ENCODE results near the gene GTF2F2. TPM values are rescaled to one million over a fixed set of nuclear protein-coding genes. Genes with fewer than 3 reads are reported as not detected.
"Not testable (repeated sequence)": the region's sequence is repeated elsewhere in the genome, so short reads cannot be mapped to it uniquely, and the experiment has no call there.

The GTF2F2 gene
- total RNA-seq, 1 donor, result 17.2 TPM

DNA sequence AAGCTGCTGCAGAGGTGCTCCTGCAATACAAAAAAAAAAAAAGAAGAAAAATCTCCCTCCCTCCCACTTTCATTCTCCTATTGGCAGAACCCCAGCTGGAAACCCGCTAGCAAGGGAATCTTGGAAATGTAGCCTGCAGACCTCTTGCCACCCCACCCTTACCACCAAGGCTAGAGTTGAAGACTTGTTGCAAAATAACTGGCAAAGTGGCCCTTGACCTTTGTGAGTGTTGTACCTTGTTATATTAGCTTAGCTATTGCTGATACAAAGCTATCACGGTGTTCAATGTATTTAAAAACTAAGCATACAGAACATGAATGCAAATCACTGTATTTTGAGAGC is 138.0 kb downstream of the GTF2F2 start:
- H3K4me1 ChIP-seq (ENCODE audit: insufficient read depth, low read length), result no peaks in the 10 kb centered on the region
- no peaks in the 10 kb centered on the region for H3K9me3 ChIP-seq (ENCODE audit: low read depth, low read length)
- no peaks in the 10 kb centered on the region for H3K27me3 ChIP-seq (ENCODE audit: insufficient read depth, low read length)
- no peak overlapping the region for H3K4me3 ChIP-seq (ENCODE audit: low read length)

GRCh38 chr13:45267215-45267614 is 146.9 kb downstream of the GTF2F2 start:
- H3K4me3 ChIP-seq (ENCODE audit: low read length), result no peak overlapping the region
- H3K27me3 ChIP-seq (ENCODE audit: insufficient read depth, low read length), result no peaks in the 10 kb centered on the region
- H3K4me1 ChIP-seq (ENCODE audit: insufficient read depth, low read length), result no peaks in the 10 kb centered on the region
- H3K9me3 ChIP-seq (ENCODE audit: low read depth, low read length), result no peaks in the 10 kb centered on the region

GRCh38 chr13:45269204-45269603 is 148.9 kb downstream of the GTF2F2 start:
- Histone ChIP-seq H3K4me3 (ENCODE audit: low read length) (no peak overlapping the region), H3K9me3 (ENCODE audit: low read depth, low read length) (no peaks in the 10 kb centered on the region), H3K4me1 (ENCODE audit: insufficient read depth, low read length) (no peaks in the 10 kb centered on the region), H3K27me3 (ENCODE audit: insufficient read depth, low read length) (no peaks in the 10 kb centered on the region)

DNA sequence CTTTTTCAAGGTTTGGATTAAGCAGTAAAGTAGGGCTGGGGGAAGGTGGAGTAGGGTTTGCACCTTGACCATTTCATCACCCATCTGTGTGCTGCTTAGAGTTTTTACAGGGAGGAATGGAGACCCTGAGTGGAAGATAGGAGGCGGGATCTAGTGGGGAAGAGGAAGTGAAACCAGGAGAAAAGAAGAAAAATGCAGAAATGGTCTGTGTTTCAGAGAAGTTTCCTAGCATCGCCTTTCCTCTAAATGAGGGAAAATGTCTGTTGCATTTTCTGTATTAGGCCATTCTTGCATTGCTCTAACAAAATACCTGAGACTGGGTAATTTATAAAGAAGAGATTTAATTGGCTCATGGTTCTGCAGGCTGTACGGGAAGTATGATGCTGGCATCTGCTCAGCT is 156.6 kb downstream of the GTF2F2 start:
- Histone ChIP-seq H3K9me3 (ENCODE audit: low read depth, low read length) (no peaks in the 10 kb centered on the region), H3K27me3 (ENCODE audit: insufficient read depth, low read length) (no peaks in the 10 kb centered on the region), H3K4me1 (ENCODE audit: insufficient read depth, low read length) (peaks cover 6% of the 10 kb centered on the region), H3K4me3 (ENCODE audit: low read length) (no peak overlapping the region)

DNA sequence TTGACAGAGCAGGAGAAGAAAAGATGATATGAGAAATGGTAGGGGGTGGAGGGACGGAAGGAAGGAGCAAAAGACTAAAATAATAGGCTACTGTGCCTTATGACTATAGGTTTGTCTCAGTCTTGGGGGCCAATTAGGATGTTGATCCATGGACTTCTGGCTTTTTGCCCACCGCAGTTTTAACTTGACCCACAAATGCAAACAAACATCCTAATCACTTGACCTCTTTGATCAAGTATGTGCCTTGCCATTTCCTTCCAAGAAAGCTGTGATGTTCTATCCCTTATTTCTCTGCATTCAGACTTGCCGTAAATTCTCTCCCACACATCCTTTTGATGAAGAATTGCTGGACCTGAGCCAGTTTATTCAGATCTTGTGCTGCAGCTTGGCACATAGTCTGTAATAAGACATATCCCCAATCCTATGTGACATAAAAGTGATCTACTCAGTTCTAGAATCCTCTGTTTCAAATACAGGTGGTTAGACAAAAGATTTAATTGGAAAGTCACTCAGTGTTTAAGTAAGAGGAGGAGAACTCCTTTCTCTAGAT is 157.9 kb downstream of the GTF2F2 start:
- H3K27me3 ChIP-seq (ENCODE audit: insufficient read depth, low read length), result no peaks in the 10 kb centered on the region
- H3K4me1 ChIP-seq (ENCODE audit: insufficient read depth, low read length), result peaks cover 6% of the 10 kb centered on the region
- H3K4me3 ChIP-seq (ENCODE audit: low read length), result no peak overlapping the region
- no peaks in the 10 kb centered on the region for H3K9me3 ChIP-seq (ENCODE audit: low read depth, low read length)

- Histone ChIP-seq H3K4me3 (ENCODE audit: low read length) (no peak overlapping the region), H3K9me3 (ENCODE audit: low read depth, low read length) (no peaks in the 10 kb centered on the region), H3K27me3 (ENCODE audit: insufficient read depth, low read length) (no peaks in the 10 kb centered on the region), H3K4me1 (ENCODE audit: insufficient read depth, low read length) (peaks cover 6% of the 10 kb centered on the region)
Observed at GRCh38 chr13:45280011-45280410, 159.7 kb downstream of the GTF2F2 start.

- Histone ChIP-seq H3K4me1 (ENCODE audit: insufficient read depth, low read length) (peaks cover 6% of the 10 kb centered on the region), H3K27me3 (ENCODE audit: insufficient read depth, low read length) (no peaks in the 10 kb centered on the region), H3K4me3 (ENCODE audit: low read length) (no peak overlapping the region), H3K9me3 (ENCODE audit: low read depth, low read length) (no peaks in the 10 kb centered on the region)
Observed at GRCh38 chr13:45280751-45281634, 160.7 kb downstream of the GTF2F2 start.

GRCh38 chr13:45282994-45283393 is 162.7 kb downstream of the GTF2F2 start:
- H3K9me3 ChIP-seq (ENCODE audit: low read depth, low read length), result no peaks in the 10 kb centered on the region
- H3K4me1 ChIP-seq (ENCODE audit: insufficient read depth, low read length), result no peaks in the 10 kb centered on the region
- no peaks in the 10 kb centered on the region for H3K27me3 ChIP-seq (ENCODE audit: insufficient read depth, low read length)
- H3K4me3 ChIP-seq (ENCODE audit: low read length), result no peak overlapping the region

- no peaks in the 10 kb centered on the region for H3K9me3 ChIP-seq (ENCODE audit: low read depth, low read length)
- H3K27me3 ChIP-seq (ENCODE audit: insufficient read depth, low read length), result no peaks in the 10 kb centered on the region
- H3K4me1 ChIP-seq (ENCODE audit: insufficient read depth, low read length), result no peaks in the 10 kb centered on the region
- no peak overlapping the region for H3K4me3 ChIP-seq (ENCODE audit: low read length)
Observed at GRCh38 chr13:45289936-45290563, 169.7 kb downstream of the GTF2F2 start.

DNA sequence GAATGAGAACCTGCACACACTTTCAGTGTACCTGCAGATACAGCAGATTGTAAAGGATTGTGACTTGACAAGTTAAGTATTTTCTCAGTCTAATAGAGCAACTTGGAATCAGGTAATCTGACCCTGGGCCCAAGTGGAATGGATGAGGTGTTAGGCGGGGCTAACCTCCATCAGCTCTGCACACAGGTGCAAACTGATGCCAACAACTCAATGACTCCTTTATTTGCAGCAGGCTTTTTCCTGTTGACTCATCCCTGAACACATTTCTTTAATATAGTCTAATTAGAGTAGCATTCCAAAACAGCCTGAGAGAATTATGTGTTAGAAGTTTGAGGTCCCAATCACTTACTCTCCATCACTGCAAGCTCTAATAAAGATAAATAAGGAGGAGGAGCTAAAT is 171.9 kb downstream of the GTF2F2 start:
- no peaks in the 10 kb centered on the region for H3K27me3 ChIP-seq (ENCODE audit: insufficient read depth, low read length)
- no peaks in the 10 kb centered on the region for H3K9me3 ChIP-seq (ENCODE audit: low read depth, low read length)
- H3K4me1 ChIP-seq (ENCODE audit: insufficient read depth, low read length), result peaks cover 6% of the 10 kb centered on the region
- H3K4me3 ChIP-seq (ENCODE audit: low read length), result no peak overlapping the region

- peaks cover 12% of the 10 kb centered on the region for H3K4me1 ChIP-seq (ENCODE audit: insufficient read depth, low read length)
- H3K4me3 ChIP-seq (ENCODE audit: low read length), result no peak overlapping the region
- H3K27me3 ChIP-seq (ENCODE audit: insufficient read depth, low read length), result no peaks in the 10 kb centered on the region
Observed at GRCh38 chr13:45295536-45295935, 175.2 kb downstream of the GTF2F2 start.

GRCh38 chr13:45296259-45296658 is 175.9 kb downstream of the GTF2F2 start:
- H3K9me3 ChIP-seq (ENCODE audit: low read depth, low read length), result no peaks in the 10 kb centered on the region

More at GRCh38 chr13:45295536-45295935, 175.2 kb downstream of the GTF2F2 start:
- no peaks in the 10 kb centered on the region for H3K9me3 ChIP-seq (ENCODE audit: low read depth, low read length)

GRCh38 chr13:45297456-45298205 is 177.3 kb downstream of the GTF2F2 start:
- H3K4me1 ChIP-seq (ENCODE audit: insufficient read depth, low read length), result peaks cover 12% of the 10 kb centered on the region
- H3K4me3 ChIP-seq (ENCODE audit: low read length), result no peak overlapping the region
- no peaks in the 10 kb centered on the region for H3K27me3 ChIP-seq (ENCODE audit: insufficient read depth, low read length)
- H3K9me3 ChIP-seq (ENCODE audit: low read depth, low read length), result no peaks in the 10 kb centered on the region

More at GRCh38 chr13:45296259-45296658, 175.9 kb downstream of the GTF2F2 start:
- peaks cover 12% of the 10 kb centered on the region for H3K4me1 ChIP-seq (ENCODE audit: insufficient read depth, low read length)
- no peak overlapping the region for H3K4me3 ChIP-seq (ENCODE audit: low read length)
- H3K27me3 ChIP-seq (ENCODE audit: insufficient read depth, low read length), result no peaks in the 10 kb centered on the region

DNA sequence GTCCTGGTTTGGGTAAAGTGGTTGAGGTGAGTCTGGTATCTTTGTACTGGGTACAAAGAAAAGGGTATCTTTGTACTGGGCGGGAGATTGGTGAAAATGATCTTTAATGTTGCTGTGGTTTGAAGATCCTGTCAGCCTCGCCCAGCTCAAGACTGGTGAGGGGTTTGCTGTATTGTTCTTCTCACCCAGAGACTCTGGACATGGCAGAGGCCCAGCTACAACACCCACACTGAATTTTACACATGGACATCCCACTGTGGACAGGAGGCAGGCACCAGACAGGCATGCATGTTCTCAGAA is 177.8 kb downstream of the GTF2F2 start:
- no peaks in the 10 kb centered on the region for H3K9me3 ChIP-seq (ENCODE audit: low read depth, low read length)
- no peak overlapping the region for H3K4me3 ChIP-seq (ENCODE audit: low read length)
- no peaks in the 10 kb centered on the region for H3K27me3 ChIP-seq (ENCODE audit: insufficient read depth, low read length)
- H3K4me1 ChIP-seq (ENCODE audit: insufficient read depth, low read length), result peaks cover 12% of the 10 kb centered on the region

GRCh38 chr13:45298550-45298949 is 178.2 kb downstream of the GTF2F2 start:
- not testable (repeated sequence) for H3K9me3 ChIP-seq (ENCODE audit: low read depth, low read length); H3K27me3 ChIP-seq (ENCODE audit: insufficient read depth, low read length); H3K4me3 ChIP-seq (ENCODE audit: low read length)
- peaks cover 12% of the 10 kb centered on the region for H3K4me1 ChIP-seq (ENCODE audit: insufficient read depth, low read length)
